ENCODE results near the gene ILDR2. TPM values are rescaled to one million over a fixed set of nuclear protein-coding genes. Genes with fewer than 3 reads are reported as not detected.

Gene ILDR2
- total RNA-seq, 1 donor from 2014 or later: 3.6 TPM

GRCh38 chr1:166972193-166972592 lies 3.1 kb downstream of the ILDR2 start:
- Histone ChIP-seq H3K4me3 (no peak overlapping the region), H3K9me3 (replicated peaks) (no peaks in the 10 kb centered on the region), H3K36me3 (no peaks in the 10 kb centered on the region), H3K4me1 (peaks cover 20% of the 10 kb centered on the region), H3K27me3 (ENCODE audit: low read depth) (peaks cover 64% of the 10 kb centered on the region), H3K27ac (replicated peaks) (no peak overlapping the region)
- intact Hi-C loops (cut with micrococcal nuclease): no loop called here
- DNase-seq: no peak
- TF ChIP-seq CTCF (IDR thresholded peaks at IDR 0.05; ENCODE audit: borderline replicate concordance): no peak

GRCh38 chr1:166971252-166971651 lies 4.1 kb downstream of the ILDR2 start:
- peaks cover 17% of the 10 kb centered on the region for H3K4me1 ChIP-seq
- no peaks in the 10 kb centered on the region for H3K9me3 ChIP-seq (replicated peaks)
- no peak overlapping the region for H3K4me3 ChIP-seq
- no peaks in the 10 kb centered on the region for H3K36me3 ChIP-seq
- H3K27me3 ChIP-seq (ENCODE audit: low read depth): peaks cover 65% of the 10 kb centered on the region
- intact Hi-C loops (cut with micrococcal nuclease): no loop called here
- DNase-seq: no peak
- no peak for TF ChIP-seq CTCF (IDR thresholded peaks at IDR 0.05; ENCODE audit: borderline replicate concordance)
- no peak overlapping the region for H3K27ac ChIP-seq (replicated peaks)

- peaks cover 52% of the 10 kb centered on the region for H3K27me3 ChIP-seq (ENCODE audit: low read depth)
- no peak for DNase-seq
- no peak for TF ChIP-seq CTCF (IDR thresholded peaks at IDR 0.05; ENCODE audit: borderline replicate concordance)
- no peak overlapping the region for H3K4me3 ChIP-seq
- H3K4me1 ChIP-seq: peaks cover 1% of the 10 kb centered on the region
- intact Hi-C loops (cut with micrococcal nuclease): no loop called here
- H3K9me3 ChIP-seq (replicated peaks): no peaks in the 10 kb centered on the region
- H3K36me3 ChIP-seq: no peaks in the 10 kb centered on the region
- no peak overlapping the region for H3K27ac ChIP-seq (replicated peaks)
Observed at GRCh38 chr1:166969074-166969677, 6.2 kb downstream of the ILDR2 start.

GRCh38 chr1:166960858-166961474 lies 14.4 kb downstream of the ILDR2 start:
- H3K4me3 ChIP-seq: no peak overlapping the region

GRCh38 chr1:166956872-166957271 lies 18.5 kb downstream of the ILDR2 start:
- no peak for TF ChIP-seq CTCF (IDR thresholded peaks at IDR 0.05; ENCODE audit: borderline replicate concordance)
- Histone ChIP-seq H3K4me3 (no peak overlapping the region), H3K9me3 (replicated peaks) (no peaks in the 10 kb centered on the region), H3K4me1 (peaks cover 7% of the 10 kb centered on the region), H3K36me3 (no peaks in the 10 kb centered on the region), H3K27me3 (ENCODE audit: low read depth) (no peaks in the 10 kb centered on the region), H3K27ac (replicated peaks) (no peak overlapping the region)
- no peak for DNase-seq
- intact Hi-C loops (cut with micrococcal nuclease): no loop called here

More at GRCh38 chr1:166960858-166961474, 14.4 kb downstream of the ILDR2 start:
- H3K36me3 ChIP-seq: no peaks in the 10 kb centered on the region
- H3K27ac ChIP-seq (replicated peaks): no peak overlapping the region
- no peak for TF ChIP-seq CTCF (IDR thresholded peaks at IDR 0.05; ENCODE audit: borderline replicate concordance)
- peaks cover under 1% of the 10 kb centered on the region for H3K27me3 ChIP-seq (ENCODE audit: low read depth)
- no peak for DNase-seq
- no peaks in the 10 kb centered on the region for H3K9me3 ChIP-seq (replicated peaks)
- H3K4me1 ChIP-seq: no peaks in the 10 kb centered on the region
- intact Hi-C loops (cut with micrococcal nuclease): no loop called here
